PC-3 (cell line): Measurements from ENCODE around the gene NSMF. TPM values are rescaled to one million over a fixed set of nuclear protein-coding genes. Genes with fewer than 3 reads are reported as not detected.

Experiments used
- ATAC-seq: fragments of 200-7000 bp; cut with Tn5 transposase; 2 replicates; pipeline ENCODE4 v1.9.1; 2020; ENCODE audit warnings: mild to moderate bottlenecking, moderate library complexity
- BruUV-seq: library from RNA; stranded (reverse); fragments of 400-500 nt; replicated peaks from 2 replicates; lab custom pipeline; 2021; lab: Mats Ljungman, UMichigan
- CTCF ChIA-PET: fragments of 300-600 bp; sonication (Branson Sonifier 250); formaldehyde crosslinking; loops from one replicate; lab custom pipeline; 2022; ENCODE audit warnings: antibody characterized with exemption; lab: Charles Lee
- POLR2A ChIA-PET: fragments of 300-600 bp; sonication (Branson Sonifier 250); formaldehyde crosslinking; loops from one replicate; lab custom pipeline; 2022; ENCODE audit warnings: antibody characterized with exemption; ENCODE audit not compliant: unreplicated experiment; lab: Charles Lee
- DNase-seq: peaks from one replicate; pipeline ENCODE4 v3.0.0-alpha.2; 2015
- H2AFZ ChIP-seq: fragments of 300-600 bp; sonication (generic); 2 replicates; pipeline ENCODE4 v1.6.0; 2016; ENCODE audit warnings: antibody characterized with exemption, low read length
- H3F3A ChIP-seq: fragments of 300-600 bp; sonication (generic); one replicate; pipeline ENCODE4 v1.6.0; 2017; ENCODE audit warnings: antibody characterized with exemption, low read length, control low read depth, mild to moderate bottlenecking; ENCODE audit not compliant: unreplicated experiment
- H3K27ac ChIP-seq: fragments of 300-600 bp; sonication (generic); 2 replicates; pipeline ENCODE4 v1.5.1; 2016; ENCODE audit warnings: mild to moderate bottlenecking, low read length
- H3K27me3 ChIP-seq: fragments of 300-600 bp; sonication (generic); 2 replicates; pipeline ENCODE4 v1.6.1; 2016; ENCODE audit warnings: low read length, mixed read lengths
- H3K36me3 ChIP-seq: fragments of 300-600 bp; sonication (generic); 2 replicates; pipeline ENCODE4 v1.6.1; 2016; ENCODE audit warnings: low read depth, mixed run types, low read length, mixed read lengths
- H3K4me1 ChIP-seq: fragments of 300-600 bp; sonication (generic); 2 replicates; pipeline ENCODE4 v1.5.1; 2016; ENCODE audit warnings: low read length; ENCODE audit not compliant: insufficient read depth
- H3K4me2 ChIP-seq: fragments of 300-600 bp; sonication (generic); 2 replicates; pipeline ENCODE4 v1.6.0; 2016; ENCODE audit warnings: low read length
- H3K4me3 ChIP-seq: fragments of 300-600 bp; sonication (generic); 2 replicates; pipeline ENCODE4 v1.5.1; 2016; ENCODE audit warnings: mild to moderate bottlenecking, low read length, mixed read lengths
- H3K79me2 ChIP-seq: fragments of 300-600 bp; sonication (generic); 2 replicates; pipeline ENCODE4 v1.6.1; 2017; ENCODE audit warnings: low read length, mixed read lengths
- H3K9ac ChIP-seq: fragments of 300-600 bp; sonication (generic); 2 replicates; pipeline ENCODE4 v1.6.0; 2016; ENCODE audit warnings: mild to moderate bottlenecking, low read length
- H3K9me2 ChIP-seq: fragments of 300-600 bp; sonication (generic); replicated peaks from 2 replicates; pipeline ENCODE4 v1.6.1; 2016; ENCODE audit warnings: mixed run types, low read length, mixed read lengths
- H3K9me3 ChIP-seq: fragments of 300-600 bp; sonication (generic); 2 replicates; pipeline ENCODE4 v1.6.1; 2016; ENCODE audit warnings: low read length, mixed read lengths
- H4K20me1 ChIP-seq: fragments of 300-600 bp; sonication (generic); 2 replicates; pipeline ENCODE4 v1.6.1; 2016; ENCODE audit warnings: low read length, mixed read lengths
- CTCF ChIP-seq: fragments of 300-600 bp; sonication (generic); conservative IDR thresholded peaks from 2 replicates; pipeline ENCODE4 v1.5.1; 2017; ENCODE audit warnings: antibody characterized with exemption, low read depth, mild to moderate bottlenecking, low read length
- EZH2 ChIP-seq: fragments of 300-600 bp; sonication (generic); IDR thresholded peaks from one replicate; pipeline ENCODE4 v1.6.1; 2017; ENCODE audit warnings: antibody characterized with exemption, mild to moderate bottlenecking, low read length; ENCODE audit not compliant: unreplicated experiment
- EZH2phosphoT487 ChIP-seq: fragments of 300-600 bp; sonication (generic); IDR thresholded peaks from 2 replicates; pipeline ENCODE4 v1.6.1; 2018; ENCODE audit warnings: mild to moderate bottlenecking, antibody characterized with exemption, low read length, borderline replicate concordance
- intact Hi-C: fragments of 100-400 bp; cut with micrococcal nuclease; formaldehyde crosslinking; loops from 2 replicates; pipeline ENCODE4 v1.9.0; 2023
- total RNA-seq: library from RNA; depleted of rRNA; stranded (reverse); fragments of >200 nt; gene quantifications from 2 replicates; pipeline ENCODE4 v1.2.3, GENCODE V29; 2014

Gene NSMF
- total RNA-seq, 1 experiment from 2014 or later = 30.8 TPM

GRCh38 chr9:137448602-137448962 is 10.6 kb downstream of the NSMF start:
- Histone ChIP-seq H3K4me1 (peaks cover 7% of the 10 kb centered on the region; the same call in 1 of the 2 replicates), H3K4me2 (no peak overlapping the region), H3K27ac (no peak overlapping the region), H3K27me3 (no peaks in the 10 kb centered on the region), H3K36me3 (no peaks in the 10 kb centered on the region), H3K9me3 (no peaks in the 10 kb centered on the region), H3K9ac (no peak overlapping the region), H2AFZ (no peak overlapping the region), H3K4me3 (no peak overlapping the region), H3K9me2 (no peaks in the 10 kb centered on the region), H3F3A (no peaks in the 10 kb centered on the region), H3K79me2 (no peaks in the 10 kb centered on the region), H4K20me1 (no peaks in the 10 kb centered on the region)
- POLR2A ChIA-PET = no interaction called here
- ATAC-seq (no peak), DNase-seq (no peak)
- no peak for TF ChIP-seq EZH2phosphoT487
- BruUV-seq = no TSS peak
- CTCF ChIA-PET = no interaction called here
- intact Hi-C loops = loop anchor here (5.0 kb wide), 1 partner anchor 161 kb away; no protein-coding TSS in a partner anchor

- Histone ChIP-seq H3K4me2 (no peak overlapping the region), H3K9ac (no peak overlapping the region), H3K27ac (no peak overlapping the region), H4K20me1 (no peaks in the 10 kb centered on the region), H3K4me3 (no peak overlapping the region), H3K4me1 (peaks cover 7% of the 10 kb centered on the region; the same call in 1 of the 2 replicates), H3F3A (no peaks in the 10 kb centered on the region), H2AFZ (no peak overlapping the region), H3K9me3 (no peaks in the 10 kb centered on the region), H3K27me3 (no peaks in the 10 kb centered on the region), H3K9me2 (no peaks in the 10 kb centered on the region), H3K36me3 (no peaks in the 10 kb centered on the region), H3K79me2 (no peaks in the 10 kb centered on the region)
- TF ChIP-seq EZH2 = no peak
- TF ChIP-seq EZH2phosphoT487 = no peak
- TF ChIP-seq CTCF = no peak
- POLR2A ChIA-PET = no interaction called here
- intact Hi-C loops = loop anchor here (5.0 kb wide), 1 partner anchor 161 kb away; no protein-coding TSS in a partner anchor
- CTCF ChIA-PET = interaction anchor here (0.6 kb wide), 1 partner anchor 25 kb away, joined by 3 read pairs; the partner anchor contains the start of gene EXD3
- ATAC-seq (no peak), DNase-seq (no peak)
- BruUV-seq = no TSS peak
Measured at GRCh38 chr9:137447722-137448601, 11.2 kb downstream of the NSMF start.

GRCh38 chr9:137446851-137447471 is 12.2 kb downstream of the NSMF start:
- no peaks in the 10 kb centered on the region for H4K20me1 ChIP-seq
- no peak overlapping the region for H3K4me3 ChIP-seq
- no peak for ATAC-seq
- ChIA-PET CTCF (interaction anchor here (0.6 to 0.8 kb wide), 2 partner anchors 24 to 160 kb away, joined by 3 to 4 read pairs; partner anchors contain the start of gene EXD3), POLR2A (interaction anchor here (0.6 kb wide), 1 partner anchor 104 kb away, joined by 4 read pairs; no protein-coding TSS in a partner anchor)
- H3K79me2 ChIP-seq = no peaks in the 10 kb centered on the region
- no peaks in the 10 kb centered on the region for H3K27me3 ChIP-seq
- peaks cover 7% of the 10 kb centered on the region; the same call in 1 of the 2 replicates for H3K4me1 ChIP-seq
- no peak overlapping the region for H3K27ac ChIP-seq
- TF ChIP-seq EZH2phosphoT487 = no peak
- TF ChIP-seq EZH2 = no peak
- no peak for TF ChIP-seq CTCF
- BruUV-seq = no TSS peak
- no peak for DNase-seq
- H3F3A ChIP-seq = no peaks in the 10 kb centered on the region
- no peak overlapping the region for H2AFZ ChIP-seq
- H3K9me2 ChIP-seq = no peaks in the 10 kb centered on the region
- intact Hi-C loops = loop anchor here (5.0 kb wide), 1 partner anchor 160 kb away; no protein-coding TSS in a partner anchor
- H3K4me2 ChIP-seq = no peak overlapping the region
- H3K36me3 ChIP-seq = no peaks in the 10 kb centered on the region
- no peak overlapping the region for H3K9ac ChIP-seq
- no peaks in the 10 kb centered on the region for H3K9me3 ChIP-seq
